ENCODE measurements around the gene ISX. TPM values are rescaled to one million over a fixed set of nuclear protein-coding genes. Genes with fewer than 3 reads are reported as not detected.

Gene ISX
- total RNA-seq = not detected in 2 replicates

DNA sequence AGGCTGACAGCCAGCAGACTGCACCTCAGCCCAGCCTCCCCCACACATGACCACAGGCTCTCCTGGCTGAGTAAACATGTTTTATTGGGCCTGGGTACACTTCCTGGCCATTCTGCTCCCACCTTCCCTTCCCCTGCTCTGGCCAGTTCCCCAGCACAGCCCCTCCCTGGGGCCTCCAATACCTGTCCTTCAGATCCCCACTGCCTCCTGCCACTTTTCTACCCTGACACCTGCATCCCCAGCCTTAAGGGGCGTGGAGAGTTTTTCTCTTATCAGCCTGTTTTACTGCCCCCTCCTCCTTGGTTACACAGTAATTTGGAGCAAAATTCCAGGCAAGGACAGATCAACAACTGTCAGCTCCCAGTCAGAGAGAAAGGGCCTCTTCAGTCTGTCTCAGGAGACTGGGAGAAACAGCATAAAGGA is at the start of gene ISX:
Gene ISX, plus strand, starts transcription at position 363 of the 423 bp plus-strand sequence. CDS start 930 bp downstream, outside the sequence.

Other genes starting within 250 kb of the ISX start
- 8.7 and 14.4 TPM in 2 replicates for gene HMGXB4, start 191.3 kb downstream of the ISX start, total RNA-seq
- gene TOM1, start 233.7 kb downstream of the ISX start, total RNA-seq = 38.2 and 50.2 TPM in 2 replicates

Measured in cardiac atrium fibroblast (primary cell).